Right ventricle myocardium inferior (tissue), 1 donor: ENCODE results near the gene ARHGAP6. TPM values are rescaled to one million over a fixed set of nuclear protein-coding genes. Genes with fewer than 3 reads are reported as not detected.
A peak's percentile ranks its signal among the peaks of the same experiment; 100 is the strongest.
"Not testable (repeated sequence)": the region's sequence is repeated elsewhere in the genome, so short reads cannot be mapped to it uniquely, and the experiment has no call there.

Source experiments
- ATAC-seq: fragments of 200-7000 bp; cut with Tn5 transposase; one replicate; pipeline ENCODE4 v1.9.1; 2020; ENCODE audit warnings: mild to moderate bottlenecking, moderate library complexity
- DNase-seq: peaks from one replicate; pipeline ENCODE4 v3.0.0; 2021; ENCODE audit errors: missing footprints
- intact Hi-C: fragments of 100-400 bp; cut with DNase I; formaldehyde crosslinking; loops from one replicate; pipeline ENCODE4 v1.11.0; 2022
- total RNA-seq: library from RNA; stranded (reverse); fragmentation: NEBNext Ultra II Directional; extraction: Animal tissue kit (Norgen Biotek cat#: 25700); gene quantifications from one replicate; pipeline ENCODE4 v1.2.1, GENCODE V29; 2021
- donor health status: DM: no; HTN: yes; CAD: no; lungs with severe emphysema.

ARHGAP6 gene
- total RNA-seq, 1 donor from 2014 or later, result 3.8 TPM

GRCh38 chrX:11259437-11259836 lies 406.3 kb downstream of the ARHGAP6 start:
- DNase-seq (no peak), ATAC-seq (no peak)
- intact Hi-C loops, result no loop called here

GRCh38 chrX:11257711-11258110 lies 408.0 kb downstream of the ARHGAP6 start:
- intact Hi-C loops, result no loop called here
- DNase-seq, result no peak

GRCh38 chrX:11257290-11257689 lies 408.4 kb downstream of the ARHGAP6 start:
- ATAC-seq (no peak), DNase-seq (no peak)
- intact Hi-C loops, result no loop called here

More at GRCh38 chrX:11257711-11258110, 408.0 kb downstream of the ARHGAP6 start:
- ATAC-seq, result no peak

- intact Hi-C loops, result no loop called here
- ATAC-seq (no peak), DNase-seq (no peak)
These were observed 411.2 kb downstream of the ARHGAP6 start for GRCh38 chrX:11254417-11255109.

GRCh38 chrX:11244636-11245035 lies 421.1 kb downstream of the ARHGAP6 start:
- intact Hi-C loops, result no loop called here
- peak; percentile 44 for ATAC-seq
- no peak for DNase-seq

- DNase-seq, result no peak
These were observed 423.0 kb downstream of the ARHGAP6 start for GRCh38 chrX:11242704-11243103.

GRCh38 chrX:11241720-11242119 lies 424.0 kb downstream of the ARHGAP6 start:
- DNase-seq (no peak), ATAC-seq (peak; percentile 82)
- intact Hi-C loops, result no loop called here

More at GRCh38 chrX:11242704-11243103, 423.0 kb downstream of the ARHGAP6 start:
- ATAC-seq, result no peak
- intact Hi-C loops, result no loop called here

- intact Hi-C loops, result no loop called here
- no peak for DNase-seq
- no peak for ATAC-seq
These were observed 426.5 kb downstream of the ARHGAP6 start for GRCh38 chrX:11239230-11239629.

- intact Hi-C loops, DNase-seq, ATAC-seq: not testable (repeated sequence)
These were observed 430.3 kb downstream of the ARHGAP6 start for GRCh38 chrX:11235377-11235776.

GRCh38 chrX:11215191-11215921 lies 450.4 kb downstream of the ARHGAP6 start:
- ATAC-seq (no peak), DNase-seq (no peak)
- intact Hi-C loops, result no loop called here

GRCh38 chrX:11214346-11215190 lies 451.2 kb downstream of the ARHGAP6 start:
- intact Hi-C loops, result no loop called here
- DNase-seq (no peak), ATAC-seq (no peak)

- intact Hi-C loops, result no loop called here
- DNase-seq (no peak), ATAC-seq (no peak)
These were observed 453.0 kb downstream of the ARHGAP6 start for GRCh38 chrX:11212741-11213140.

- intact Hi-C loops, result no loop called here
- ATAC-seq (no peak), DNase-seq (no peak)
These were observed 455.3 kb downstream of the ARHGAP6 start for GRCh38 chrX:11210415-11210801.

GRCh38 chrX:11209798-11210414 lies 455.8 kb downstream of the ARHGAP6 start:
- ATAC-seq (no peak), DNase-seq (no peak)
- intact Hi-C loops, result no loop called here

GRCh38 chrX:11206716-11207115 lies 459.0 kb downstream of the ARHGAP6 start:
- no peak for DNase-seq
- no peak for ATAC-seq
- intact Hi-C loops, result no loop called here

- no peak for ATAC-seq
- intact Hi-C loops, result no loop called here
- no peak for DNase-seq
These were observed 459.9 kb downstream of the ARHGAP6 start for GRCh38 chrX:11205796-11206195.

- ATAC-seq (no peak), DNase-seq (no peak)
- intact Hi-C loops, result no loop called here
These were observed 468.0 kb downstream of the ARHGAP6 start for GRCh38 chrX:11197671-11198070.

GRCh38 chrX:11196476-11196875 lies 469.2 kb downstream of the ARHGAP6 start:
- intact Hi-C loops, result no loop called here
- ATAC-seq, result no peak
- no peak for DNase-seq

- no peak for ATAC-seq
- intact Hi-C loops, result no loop called here
These were observed 472.7 kb downstream of the ARHGAP6 start for GRCh38 chrX:11193035-11193469.

More at GRCh38 chrX:11193035-11193469, 472.7 kb downstream of the ARHGAP6 start:
- DNase-seq, result no peak
